Measurements from ENCODE around the gene EPC1.

The EPC1 gene

DNA sequence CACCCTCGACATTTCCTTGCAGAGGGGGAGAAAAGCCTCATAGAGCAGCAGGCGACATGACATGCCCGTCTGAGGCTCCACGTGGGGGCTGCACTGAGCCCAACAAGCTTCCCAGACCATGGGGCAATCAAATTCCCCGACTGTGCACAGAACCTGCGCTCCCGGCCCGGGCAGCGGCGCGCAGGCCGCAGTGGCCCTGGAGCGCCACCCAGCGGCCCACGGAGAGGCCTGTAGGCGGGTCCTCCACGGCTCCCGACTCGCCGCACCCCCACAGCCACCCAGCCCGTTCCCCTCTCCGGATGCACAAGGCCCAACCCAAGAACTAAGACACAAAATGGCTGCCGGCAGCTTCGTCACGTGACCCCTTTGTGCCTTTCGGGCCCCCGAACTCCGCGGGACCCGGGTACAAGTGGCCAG lies 816 bp downstream of the EPC1 start (continued):
- TF ChIP-seq SP2 (tag by site-specific recombination; IDR thresholded peaks at IDR 0.05) (peak; percentile 34), ZNF701 (tag by site-specific recombination; IDR thresholded peaks at IDR 0.05) (no peak), ZNF785 (tag by site-specific recombination; IDR thresholded peaks at IDR 0.05) (no peak), ZNF548 (tag by site-specific recombination; IDR thresholded peaks at IDR 0.05) (no peak), ZNF658 (tag by site-specific recombination; IDR thresholded peaks at IDR 0.05) (no peak), ZFHX2 (tag by site-specific recombination; conservative IDR thresholded peaks at IDR 0.05) (peak; percentile 76; the same call in 1 of the 2 replicates), ZNF169 (tag by site-specific recombination; IDR thresholded peaks at IDR 0.05) (no peak), ZNF112 (tag by site-specific recombination; IDR thresholded peaks at IDR 0.05) (no peak), ZFP41 (tag by site-specific recombination; IDR thresholded peaks at IDR 0.05; ENCODE audit: borderline replicate concordance) (no peak), TRIM28 (IDR thresholded peaks at IDR 0.05; ENCODE audit: borderline replicate concordance, low read length) (0 out of 2 replicates have a peak, but pooled peaks have one; percentile 2), ZNF132 (tag by site-specific recombination; IDR thresholded peaks at IDR 0.05; ENCODE audit: borderline replicate concordance) (no peak), ZNF341 (tag by site-specific recombination; IDR thresholded peaks at IDR 0.05; ENCODE audit: low read depth) (no peak; the same call in 1 of the 2 replicates), ZNF843 (tag by site-specific recombination; IDR thresholded peaks at IDR 0.05) (0 out of 2 replicates have a peak, but pooled peaks have one; percentile 22), ZNF426 (tag by site-specific recombination; IDR thresholded peaks at IDR 0.05) (no peak), PRDM1 (tag by site-specific recombination; IDR thresholded peaks at IDR 0.05) (peak; percentile 81), SCRT1 (tag by site-specific recombination; IDR thresholded peaks at IDR 0.05; ENCODE audit: borderline replicate concordance) (no peak), ZNF777 (tag by site-specific recombination; IDR thresholded peaks at IDR 0.05; ENCODE audit: borderline replicate concordance) (no peak), ZSCAN30 (tag by site-specific recombination; IDR thresholded peaks at IDR 0.05) (peak; percentile 95), KLF9 (tag by site-specific recombination; IDR thresholded peaks at IDR 0.05; ENCODE audit: low read depth) (peak; percentile 62; the same call in 1 of the 2 replicates), BCL11A (tag by site-specific recombination; IDR thresholded peaks at IDR 0.05; ENCODE audit: low read depth) (no peak)
- TF ChIP-seq, protein P1, sequence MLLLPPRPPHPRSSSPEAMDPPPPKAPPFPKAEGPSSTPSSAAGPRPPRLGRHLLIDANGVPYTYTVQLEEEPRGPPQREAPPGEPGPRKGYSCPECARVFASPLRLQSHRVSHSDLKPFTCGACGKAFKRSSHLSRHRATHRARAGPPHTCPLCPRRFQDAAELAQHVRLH (tag by site-specific recombination; IDR thresholded peaks at IDR 0.05) = no peak; the same call in 1 of the 2 replicates
- TF ChIP-seq, protein P2, sequence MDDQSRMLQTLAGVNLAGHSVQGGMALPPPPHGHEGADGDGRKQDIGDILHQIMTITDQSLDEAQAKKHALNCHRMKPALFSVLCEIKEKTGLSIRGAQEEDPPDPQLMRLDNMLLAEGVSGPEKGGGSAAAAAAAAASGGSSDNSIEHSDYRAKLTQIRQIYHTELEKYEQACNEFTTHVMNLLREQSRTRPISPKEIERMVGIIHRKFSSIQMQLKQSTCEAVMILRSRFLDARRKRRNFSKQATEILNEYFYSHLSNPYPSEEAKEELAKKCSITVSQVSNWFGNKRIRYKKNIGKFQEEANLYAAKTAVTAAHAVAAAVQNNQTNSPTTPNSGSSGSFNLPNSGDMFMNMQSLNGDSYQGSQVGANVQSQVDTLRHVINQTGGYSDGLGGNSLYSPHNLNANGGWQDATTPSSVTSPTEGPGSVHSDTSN (CRISPR knock-in tag; IDR thresholded peaks at IDR 0.05) = no peak
- TF ChIP-seq, protein P3, sequence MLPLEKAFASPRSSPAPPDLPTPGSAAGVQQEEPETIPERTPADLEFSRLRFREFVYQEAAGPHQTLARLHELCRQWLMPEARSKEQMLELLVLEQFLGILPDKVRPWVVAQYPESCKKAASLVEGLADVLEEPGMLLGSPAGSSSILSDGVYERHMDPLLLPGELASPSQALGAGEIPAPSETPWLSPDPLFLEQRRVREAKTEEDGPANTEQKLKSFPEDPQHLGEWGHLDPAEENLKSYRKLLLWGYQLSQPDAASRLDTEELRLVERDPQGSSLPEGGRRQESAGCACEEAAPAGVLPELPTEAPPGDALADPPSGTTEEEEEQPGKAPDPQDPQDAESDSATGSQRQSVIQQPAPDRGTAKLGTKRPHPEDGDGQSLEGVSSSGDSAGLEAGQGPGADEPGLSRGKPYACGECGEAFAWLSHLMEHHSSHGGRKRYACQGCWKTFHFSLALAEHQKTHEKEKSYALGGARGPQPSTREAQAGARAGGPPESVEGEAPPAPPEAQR (tag by site-specific recombination; IDR thresholded peaks at IDR 0.05) = no peak
- TF ChIP-seq, protein P4, sequence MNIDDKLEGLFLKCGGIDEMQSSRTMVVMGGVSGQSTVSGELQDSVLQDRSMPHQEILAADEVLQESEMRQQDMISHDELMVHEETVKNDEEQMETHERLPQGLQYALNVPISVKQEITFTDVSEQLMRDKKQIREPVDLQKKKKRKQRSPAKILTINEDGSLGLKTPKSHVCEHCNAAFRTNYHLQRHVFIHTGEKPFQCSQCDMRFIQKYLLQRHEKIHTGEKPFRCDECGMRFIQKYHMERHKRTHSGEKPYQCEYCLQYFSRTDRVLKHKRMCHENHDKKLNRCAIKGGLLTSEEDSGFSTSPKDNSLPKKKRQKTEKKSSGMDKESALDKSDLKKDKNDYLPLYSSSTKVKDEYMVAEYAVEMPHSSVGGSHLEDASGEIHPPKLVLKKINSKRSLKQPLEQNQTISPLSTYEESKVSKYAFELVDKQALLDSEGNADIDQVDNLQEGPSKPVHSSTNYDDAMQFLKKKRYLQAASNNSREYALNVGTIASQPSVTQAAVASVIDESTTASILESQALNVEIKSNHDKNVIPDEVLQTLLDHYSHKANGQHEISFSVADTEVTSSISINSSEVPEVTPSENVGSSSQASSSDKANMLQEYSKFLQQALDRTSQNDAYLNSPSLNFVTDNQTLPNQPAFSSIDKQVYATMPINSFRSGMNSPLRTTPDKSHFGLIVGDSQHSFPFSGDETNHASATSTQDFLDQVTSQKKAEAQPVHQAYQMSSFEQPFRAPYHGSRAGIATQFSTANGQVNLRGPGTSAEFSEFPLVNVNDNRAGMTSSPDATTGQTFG (tag by site-specific recombination; IDR thresholded peaks at IDR 0.05; ENCODE audit: borderline replicate concordance) = no peak
- TF ChIP-seq, protein P5, sequence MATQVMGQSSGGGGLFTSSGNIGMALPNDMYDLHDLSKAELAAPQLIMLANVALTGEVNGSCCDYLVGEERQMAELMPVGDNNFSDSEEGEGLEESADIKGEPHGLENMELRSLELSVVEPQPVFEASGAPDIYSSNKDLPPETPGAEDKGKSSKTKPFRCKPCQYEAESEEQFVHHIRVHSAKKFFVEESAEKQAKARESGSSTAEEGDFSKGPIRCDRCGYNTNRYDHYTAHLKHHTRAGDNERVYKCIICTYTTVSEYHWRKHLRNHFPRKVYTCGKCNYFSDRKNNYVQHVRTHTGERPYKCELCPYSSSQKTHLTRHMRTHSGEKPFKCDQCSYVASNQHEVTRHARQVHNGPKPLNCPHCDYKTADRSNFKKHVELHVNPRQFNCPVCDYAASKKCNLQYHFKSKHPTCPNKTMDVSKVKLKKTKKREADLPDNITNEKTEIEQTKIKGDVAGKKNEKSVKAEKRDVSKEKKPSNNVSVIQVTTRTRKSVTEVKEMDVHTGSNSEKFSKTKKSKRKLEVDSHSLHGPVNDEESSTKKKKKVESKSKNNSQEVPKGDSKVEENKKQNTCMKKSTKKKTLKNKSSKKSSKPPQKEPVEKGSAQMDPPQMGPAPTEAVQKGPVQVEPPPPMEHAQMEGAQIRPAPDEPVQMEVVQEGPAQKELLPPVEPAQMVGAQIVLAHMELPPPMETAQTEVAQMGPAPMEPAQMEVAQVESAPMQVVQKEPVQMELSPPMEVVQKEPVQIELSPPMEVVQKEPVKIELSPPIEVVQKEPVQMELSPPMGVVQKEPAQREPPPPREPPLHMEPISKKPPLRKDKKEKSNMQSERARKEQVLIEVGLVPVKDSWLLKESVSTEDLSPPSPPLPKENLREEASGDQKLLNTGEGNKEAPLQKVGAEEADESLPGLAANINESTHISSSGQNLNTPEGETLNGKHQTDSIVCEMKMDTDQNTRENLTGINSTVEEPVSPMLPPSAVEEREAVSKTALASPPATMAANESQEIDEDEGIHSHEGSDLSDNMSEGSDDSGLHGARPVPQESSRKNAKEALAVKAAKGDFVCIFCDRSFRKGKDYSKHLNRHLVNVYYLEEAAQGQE (tag by site-specific recombination; IDR thresholded peaks at IDR 0.05) = no peak
- TF ChIP-seq, protein P6, sequence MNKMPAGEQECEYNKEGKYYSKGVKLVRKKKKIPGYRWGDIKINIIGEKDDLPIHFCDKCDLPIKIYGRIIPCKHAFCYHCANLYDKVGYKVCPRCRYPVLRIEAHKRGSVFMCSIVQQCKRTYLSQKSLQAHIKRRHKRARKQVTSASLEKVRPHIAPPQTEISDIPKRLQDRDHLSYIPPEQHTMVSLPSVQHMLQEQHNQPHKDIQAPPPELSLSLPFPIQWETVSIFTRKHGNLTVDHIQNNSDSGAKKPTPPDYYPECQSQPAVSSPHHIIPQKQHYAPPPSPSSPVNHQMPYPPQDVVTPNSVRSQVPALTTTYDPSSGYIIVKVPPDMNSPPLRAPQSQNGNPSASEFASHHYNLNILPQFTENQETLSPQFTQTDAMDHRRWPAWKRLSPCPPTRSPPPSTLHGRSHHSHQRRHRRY (tag by site-specific recombination; IDR thresholded peaks at IDR 0.05) = no peak
- TF ChIP-seq, protein P7, sequence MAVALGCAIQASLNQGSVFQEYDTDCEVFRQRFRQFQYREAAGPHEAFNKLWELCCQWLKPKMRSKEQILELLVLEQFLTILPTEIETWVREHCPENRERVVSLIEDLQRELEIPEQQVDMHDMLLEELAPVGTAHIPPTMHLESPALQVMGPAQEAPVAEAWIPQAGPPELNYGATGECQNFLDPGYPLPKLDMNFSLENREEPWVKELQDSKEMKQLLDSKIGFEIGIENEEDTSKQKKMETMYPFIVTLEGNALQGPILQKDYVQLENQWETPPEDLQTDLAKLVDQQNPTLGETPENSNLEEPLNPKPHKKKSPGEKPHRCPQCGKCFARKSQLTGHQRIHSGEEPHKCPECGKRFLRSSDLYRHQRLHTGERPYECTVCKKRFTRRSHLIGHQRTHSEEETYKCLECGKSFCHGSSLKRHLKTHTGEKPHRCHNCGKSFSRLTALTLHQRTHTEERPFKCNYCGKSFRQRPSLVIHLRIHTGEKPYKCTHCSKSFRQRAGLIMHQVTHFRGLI (tag by site-specific recombination; IDR thresholded peaks at IDR 0.05) = peak; percentile 93
- TF ChIP-seq, protein P8, sequence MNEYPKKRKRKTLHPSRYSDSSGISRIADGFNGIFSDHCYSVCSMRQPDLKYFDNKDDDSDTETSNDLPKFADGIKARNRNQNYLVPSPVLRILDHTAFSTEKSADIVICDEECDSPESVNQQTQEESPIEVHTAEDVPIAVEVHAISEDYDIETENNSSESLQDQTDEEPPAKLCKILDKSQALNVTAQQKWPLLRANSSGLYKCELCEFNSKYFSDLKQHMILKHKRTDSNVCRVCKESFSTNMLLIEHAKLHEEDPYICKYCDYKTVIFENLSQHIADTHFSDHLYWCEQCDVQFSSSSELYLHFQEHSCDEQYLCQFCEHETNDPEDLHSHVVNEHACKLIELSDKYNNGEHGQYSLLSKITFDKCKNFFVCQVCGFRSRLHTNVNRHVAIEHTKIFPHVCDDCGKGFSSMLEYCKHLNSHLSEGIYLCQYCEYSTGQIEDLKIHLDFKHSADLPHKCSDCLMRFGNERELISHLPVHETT (tag by site-specific recombination; IDR thresholded peaks at IDR 0.05) = no peak
